Measurements from ENCODE around the gene SGCA. TPM values are rescaled to one million over a fixed set of nuclear protein-coding genes. Genes with fewer than 3 reads are reported as not detected.

Gene SGCA
- total and polyA plus RNA-seq, 2 of the 8 experiments (the other 6 are each of a cell fraction or from before 2014, with no cell fraction given), result 0.12 TPM; not detected in 1

DNA sequence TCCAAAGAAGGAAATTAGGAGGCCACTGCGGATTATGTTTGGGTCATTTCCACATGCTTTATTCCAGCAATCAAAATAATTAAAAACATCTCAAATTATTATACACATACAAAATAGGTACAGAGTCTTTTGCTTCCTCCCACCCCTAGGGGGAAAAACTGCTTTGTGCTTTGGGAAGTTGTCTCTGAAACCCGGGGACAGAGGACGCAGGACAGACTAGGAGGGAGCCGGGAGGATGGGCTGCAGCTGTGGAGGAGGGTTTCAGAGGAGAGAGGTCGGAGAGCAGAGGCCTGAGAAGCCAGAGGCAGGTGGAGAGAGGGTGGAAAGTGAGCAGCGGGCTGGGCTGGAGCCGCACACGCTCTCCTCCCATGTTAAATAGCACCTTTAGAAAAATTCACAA, 18.3 kb downstream of the SGCA start:
- Histone ChIP-seq H3K9ac (replicated peaks in 1 of 4; ENCODE audit: extremely low read depth in 1 of 4, low read depth in 3 of 4, low read length in 3 of 4) (no peak overlapping the region), H2BK12ac (ENCODE audit: low read depth, low read length) (no peak overlapping the region), H3K4ac (replicated peaks; ENCODE audit: insufficient read length, low read depth, low read length) (no peak overlapping the region), H3K56ac (replicated peaks; ENCODE audit: insufficient read length, low read depth, low read length) (no peak overlapping the region), H4K91ac (replicated peaks; ENCODE audit: insufficient read length, low read length) (no peak overlapping the region), H2AK5ac (ENCODE audit: low read depth, low read length) (no peak overlapping the region), H3K79me2 (ENCODE audit: control insufficient read depth in 1 of 2, insufficient read depth in 2 of 2, low read length in 2 of 2) (no peaks in the 10 kb centered on the region), H3K4me2 (ENCODE audit: insufficient read depth in 1 of 2, low read depth in 2 of 2, low read length in 2 of 2) (no peak overlapping the region), H2AFZ (ENCODE audit: low read length) (no peak overlapping the region), H4K20me1 (replicated peaks in 1 of 2; ENCODE audit: control insufficient read depth in 1 of 2, insufficient read depth in 2 of 2, low read length in 2 of 2) (peaks cover 1 to 2% of the 10 kb centered on the region in 2 experiments), H3K4me1 (replicated peaks in 1 of 4; ENCODE audit: control insufficient read depth in 3 of 4, insufficient read depth in 4 of 4, low read length in 3 of 4) (peaks cover 0 to 18% (median 3%) of the 10 kb centered on the region in 4 experiments; a peak in 4 of 7 replicates), H3K18ac (ENCODE audit: extremely low read depth, low read length) (no peak overlapping the region), H3K79me1 (ENCODE audit: low read depth, low read length) (no peaks in the 10 kb centered on the region), H4K5ac (ENCODE audit: insufficient read length, low read depth, low read length) (no peak overlapping the region), H3K14ac (ENCODE audit: insufficient read length) (no peak overlapping the region), H4K8ac (ENCODE audit: extremely low read depth, insufficient read depth, low read length) (no peak overlapping the region), H3K36me3 (ENCODE audit: control insufficient read depth in 2 of 4, insufficient read depth in 4 of 4, low read length in 3 of 4) (peaks cover 3 to 32% (median 17%) of the 10 kb centered on the region in 4 experiments; a peak in 5 of 8 replicates), H3K9me3 (ENCODE audit: insufficient read depth in 2 of 2, low read depth in 1 of 2, low read length in 1 of 2) (no peaks in the 10 kb centered on the region), H3K27me3 (replicated peaks in 1 of 4; ENCODE audit: control insufficient read depth in 3 of 4, extremely low read depth in 1 of 4, insufficient read depth in 3 of 4, low read length in 3 of 4) (no peaks in the 10 kb centered on the region), H2BK120ac (replicated peaks; ENCODE audit: low read depth, low read length) (no peak overlapping the region), H2BK5ac (ENCODE audit: low read depth, low read length) (no peak overlapping the region), H3K23me2 (ENCODE audit: low read depth, low read length) (no peaks in the 10 kb centered on the region), H3K23ac (ENCODE audit: insufficient read length) (no peak overlapping the region), H2BK20ac (ENCODE audit: low read length) (no peak overlapping the region), H3K4me3 (ENCODE audit: extremely low read depth in 1 of 4, insufficient read depth in 2 of 4, low read depth in 3 of 4, low read length in 4 of 4) (no peak overlapping the region), H2BK15ac (ENCODE audit: low read length) (no peak overlapping the region), H3K27ac (ENCODE audit: low read depth, low read length) (no peak overlapping the region)
- 44% methylated on average over 6 of the region's 8 CpGs; no CpG with 5 or more reads in 1 of the 2 experiments for WGBS, 2 experiments (ENCODE audit: extremely low coverage in 1 of 2, insufficient coverage in 1 of 2, insufficient read length in 1 of 2, insufficient replicate concordance in 2 of 2, low coverage in 1 of 2, low lambda C conversion rate in 2 of 2, missing lambda C conversion rate in 1 of 2)
- ChIA-PET POLR2A (ENCODE audit: partially characterized antibody) (interaction anchor here (0.7 to 1.1 kb wide), 2 partner anchors 26 to 77 kb away, joined by 3 read pairs; no protein-coding TSS in a partner anchor), CTCF (ENCODE audit: partially characterized antibody) (interaction anchor here (1.0 kb wide), 1 partner anchor 15 kb away, joined by 3 read pairs; no protein-coding TSS in a partner anchor)
- FAIRE-seq (no peak), DNase-seq (ENCODE audit: low read depth in 1 of 2, low spot score in 2 of 2) (no peak)
- TF ChIP-seq CREB1 (IDR thresholded peaks at IDR 0.05) (no peak), RAD21 (IDR thresholded peaks at IDR 0.05 in 1 of 2, conservative IDR thresholded peaks at IDR 0.05 in 1 of 2; ENCODE audit: low read depth in 2 of 2, low read length in 2 of 2) (0 out of 4 replicates have a peak, but pooled peaks of 1 of the 2 experiments have one; percentile 1)
- TF ChIP-seq, protein P1, sequence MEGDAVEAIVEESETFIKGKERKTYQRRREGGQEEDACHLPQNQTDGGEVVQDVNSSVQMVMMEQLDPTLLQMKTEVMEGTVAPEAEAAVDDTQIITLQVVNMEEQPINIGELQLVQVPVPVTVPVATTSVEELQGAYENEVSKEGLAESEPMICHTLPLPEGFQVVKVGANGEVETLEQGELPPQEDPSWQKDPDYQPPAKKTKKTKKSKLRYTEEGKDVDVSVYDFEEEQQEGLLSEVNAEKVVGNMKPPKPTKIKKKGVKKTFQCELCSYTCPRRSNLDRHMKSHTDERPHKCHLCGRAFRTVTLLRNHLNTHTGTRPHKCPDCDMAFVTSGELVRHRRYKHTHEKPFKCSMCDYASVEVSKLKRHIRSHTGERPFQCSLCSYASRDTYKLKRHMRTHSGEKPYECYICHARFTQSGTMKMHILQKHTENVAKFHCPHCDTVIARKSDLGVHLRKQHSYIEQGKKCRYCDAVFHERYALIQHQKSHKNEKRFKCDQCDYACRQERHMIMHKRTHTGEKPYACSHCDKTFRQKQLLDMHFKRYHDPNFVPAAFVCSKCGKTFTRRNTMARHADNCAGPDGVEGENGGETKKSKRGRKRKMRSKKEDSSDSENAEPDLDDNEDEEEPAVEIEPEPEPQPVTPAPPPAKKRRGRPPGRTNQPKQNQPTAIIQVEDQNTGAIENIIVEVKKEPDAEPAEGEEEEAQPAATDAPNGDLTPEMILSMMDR (IDR thresholded peaks at IDR 0.05; ENCODE audit: control extremely low read depth in 1 of 3, insufficient read depth in 1 of 3, low read depth in 1 of 3, low read length in 3 of 3), result peak in 1 of 3 experiments; percentile 15; a peak in 1 of 4 replicates
